ENCODE data around the gene MYO5C. TPM values are rescaled to one million over a fixed set of nuclear protein-coding genes. Genes with fewer than 3 reads are reported as not detected.

Gene MYO5C
- total and polyA plus RNA-seq, 10 donors: 0.53 to 23.4 (median 14.7) TPM

- Histone ChIP-seq H3K4me1 (peaks cover 0 to 19% (median 10%) of the 10 kb centered on the region in 6 donors), H3K27me3 (replicated peaks in 1 of 7) (peaks cover 0 to 23% (median 9%) of the 10 kb centered on the region in 7 donors), H3K27ac (no peak overlapping the region), H3K4me3 (no peak overlapping the region), H3K9me3 (no peaks in the 10 kb centered on the region), H3K36me3 (no peaks in the 10 kb centered on the region)
- TF ChIP-seq POLR2AphosphoS5 (IDR thresholded peaks at IDR 0.05) (no peak), POLR2A (IDR thresholded peaks at IDR 0.05) (no peak), CTCF (IDR thresholded peaks at IDR 0.05 in 8 of 11, conservative IDR thresholded peaks at IDR 0.05 in 3 of 11) (no peak)
- no peak for DNase-seq
- intact Hi-C loops (cut with DNase I; ENCODE audit: low total_unique reads): no loop called here
- WGBS, 5 donors: 58 to 74% (median 69%) methylated on average over 4 of the region's 4 CpGs
Observed at GRCh38 chr15:52290329-52290728, 5.3 kb downstream of the MYO5C start.

GRCh38 chr15:52289629-52290081 lies 5.9 kb downstream of the MYO5C start:
- no peak overlapping the region for H3K27ac ChIP-seq
- no peak for DNase-seq
- intact Hi-C loops (cut with DNase I; ENCODE audit: low total_unique reads): no loop called here
- H3K4me1 ChIP-seq: peaks cover 0 to 12% (median 4%) of the 10 kb centered on the region in 6 donors
- TF ChIP-seq CTCF (IDR thresholded peaks at IDR 0.05 in 8 of 11, conservative IDR thresholded peaks at IDR 0.05 in 3 of 11) (no peak), POLR2A (IDR thresholded peaks at IDR 0.05) (no peak), POLR2AphosphoS5 (IDR thresholded peaks at IDR 0.05) (no peak)
- 65 to 82% (median 72%) methylated on average over 4 of the region's 4 CpGs for WGBS, 5 donors
- H3K4me3 ChIP-seq: no peak overlapping the region
- no peaks in the 10 kb centered on the region for H3K9me3 ChIP-seq
- peaks cover 0 to 17% (median 2%) of the 10 kb centered on the region in 7 donors for H3K27me3 ChIP-seq (replicated peaks in 1 of 7)
- no peaks in the 10 kb centered on the region for H3K36me3 ChIP-seq

- H3K27ac ChIP-seq: no peak overlapping the region
- no peaks in the 10 kb centered on the region for H3K9me3 ChIP-seq
- no peaks in the 10 kb centered on the region for H3K36me3 ChIP-seq
- peaks cover 0 to 5% (median 0%) of the 10 kb centered on the region in 6 donors for H3K4me1 ChIP-seq
- 81 to 93% (median 91%) methylated on average over 5 of the region's 5 CpGs for WGBS, 5 donors
- DNase-seq: no peak
- intact Hi-C loops (cut with DNase I; ENCODE audit: low total_unique reads): no loop called here
- TF ChIP-seq POLR2A (IDR thresholded peaks at IDR 0.05): no peak
- no peak for TF ChIP-seq POLR2AphosphoS5 (IDR thresholded peaks at IDR 0.05)
- TF ChIP-seq CTCF (IDR thresholded peaks at IDR 0.05 in 8 of 11, conservative IDR thresholded peaks at IDR 0.05 in 3 of 11): no peak
- H3K4me3 ChIP-seq: no peak overlapping the region
- H3K27me3 ChIP-seq (replicated peaks in 1 of 7): peaks cover 0 to 10% (median 0%) of the 10 kb centered on the region in 7 donors
Observed at GRCh38 chr15:52288986-52289385, 6.6 kb downstream of the MYO5C start.

- Histone ChIP-seq H3K9me3 (no peaks in the 10 kb centered on the region), H3K4me1 (no peaks in the 10 kb centered on the region), H3K27ac (no peak overlapping the region), H3K4me3 (no peak overlapping the region), H3K36me3 (no peaks in the 10 kb centered on the region), H3K27me3 (replicated peaks in 1 of 7) (peaks cover 0 to 4% (median 0%) of the 10 kb centered on the region in 7 donors)
- intact Hi-C loops (cut with DNase I; ENCODE audit: low total_unique reads): no loop called here
- 81 to 89% (median 89%) methylated on average over 10 to 13 of the region's 13 CpGs for WGBS, 5 donors
- no peak for DNase-seq
- TF ChIP-seq POLR2AphosphoS5 (IDR thresholded peaks at IDR 0.05) (no peak), CTCF (IDR thresholded peaks at IDR 0.05 in 8 of 11, conservative IDR thresholded peaks at IDR 0.05 in 3 of 11) (no peak), POLR2A (IDR thresholded peaks at IDR 0.05) (no peak)
Observed at GRCh38 chr15:52288051-52288942, 7.3 kb downstream of the MYO5C start.
